Right atrium auricular region (tissue), 2 donors: ENCODE data around the gene BCCIP. TPM values are rescaled to one million over a fixed set of nuclear protein-coding genes. Genes with fewer than 3 reads are reported as not detected.

Experiments used
- DNase-seq: peaks from one replicate; pipeline ENCODE4 v3.0.0-alpha.2; 2019; ENCODE audit warnings: low spot score
- H3K27ac ChIP-seq, 2 donors: fragments of 200-600 bp; sonication (generic); 1 replicate in 1 of 2; 2 replicates in 1 of 2; pipeline ENCODE4 v1.5.1; 2016 to 2019
- H3K27me3 ChIP-seq, 2 donors: fragments of 200-600 bp; sonication (generic); one replicate each; pipeline versions ENCODE4 v1.5.1 to v1.6.0; 2017 to 2019
- H3K36me3 ChIP-seq: fragments of 200-600 bp; sonication (generic); one replicate; pipeline ENCODE4 v1.5.1; 2016
- H3K4me1 ChIP-seq, 2 donors: fragments of 200-600 bp; sonication (generic); one replicate each; pipeline versions ENCODE4 v1.5.1 to v1.6.0; 2017 to 2019
- H3K4me3 ChIP-seq, 2 donors: fragments of 200-600 bp; sonication (generic); 1 replicate in 1 of 2; 2 replicates in 1 of 2; pipeline ENCODE4 v1.5.1; 2017 to 2019; ENCODE audit warnings: mild to moderate bottlenecking in 1 of 2, moderate library complexity in 1 of 2
- H3K9me3 ChIP-seq, 2 donors: fragments of 200-600 bp; sonication (generic); one replicate each; pipeline ENCODE4 v1.5.1; 2019
- total RNA-seq, 2 donors: library from RNA; depleted of rRNA; stranded (reverse); fragments of >200 nt; gene quantifications; one replicate each; pipeline ENCODE4 v1.1.0, GENCODE V29; 2016
- TF ChIP-seq, protein P1 (sequence below), 2 donors: fragments of 200-600 bp; sonication (generic); IDR thresholded peaks; one replicate each; pipeline ENCODE4 v1.5.1; 2019; ENCODE audit warnings: antibody characterized with exemption in 2 of 2

BCCIP gene
- total RNA-seq, 2 donors from 2014 or later, result 34.1 to 37.3 TPM

GRCh38 chr10:125801574-125801973 is 21.8 kb upstream of the BCCIP start:
- Histone ChIP-seq H3K36me3 (peaks cover 44% of the 10 kb centered on the region), H3K4me1 (no peaks in the 10 kb centered on the region), H3K27ac (no peak overlapping the region), H3K9me3 (no peaks in the 10 kb centered on the region), H3K27me3 (no peaks in the 10 kb centered on the region), H3K4me3 (no peak overlapping the region)
- DNase-seq, result no peak
- TF ChIP-seq, protein P1, sequence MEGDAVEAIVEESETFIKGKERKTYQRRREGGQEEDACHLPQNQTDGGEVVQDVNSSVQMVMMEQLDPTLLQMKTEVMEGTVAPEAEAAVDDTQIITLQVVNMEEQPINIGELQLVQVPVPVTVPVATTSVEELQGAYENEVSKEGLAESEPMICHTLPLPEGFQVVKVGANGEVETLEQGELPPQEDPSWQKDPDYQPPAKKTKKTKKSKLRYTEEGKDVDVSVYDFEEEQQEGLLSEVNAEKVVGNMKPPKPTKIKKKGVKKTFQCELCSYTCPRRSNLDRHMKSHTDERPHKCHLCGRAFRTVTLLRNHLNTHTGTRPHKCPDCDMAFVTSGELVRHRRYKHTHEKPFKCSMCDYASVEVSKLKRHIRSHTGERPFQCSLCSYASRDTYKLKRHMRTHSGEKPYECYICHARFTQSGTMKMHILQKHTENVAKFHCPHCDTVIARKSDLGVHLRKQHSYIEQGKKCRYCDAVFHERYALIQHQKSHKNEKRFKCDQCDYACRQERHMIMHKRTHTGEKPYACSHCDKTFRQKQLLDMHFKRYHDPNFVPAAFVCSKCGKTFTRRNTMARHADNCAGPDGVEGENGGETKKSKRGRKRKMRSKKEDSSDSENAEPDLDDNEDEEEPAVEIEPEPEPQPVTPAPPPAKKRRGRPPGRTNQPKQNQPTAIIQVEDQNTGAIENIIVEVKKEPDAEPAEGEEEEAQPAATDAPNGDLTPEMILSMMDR (IDR thresholded peaks at IDR 0.05), result no peak

DNA sequence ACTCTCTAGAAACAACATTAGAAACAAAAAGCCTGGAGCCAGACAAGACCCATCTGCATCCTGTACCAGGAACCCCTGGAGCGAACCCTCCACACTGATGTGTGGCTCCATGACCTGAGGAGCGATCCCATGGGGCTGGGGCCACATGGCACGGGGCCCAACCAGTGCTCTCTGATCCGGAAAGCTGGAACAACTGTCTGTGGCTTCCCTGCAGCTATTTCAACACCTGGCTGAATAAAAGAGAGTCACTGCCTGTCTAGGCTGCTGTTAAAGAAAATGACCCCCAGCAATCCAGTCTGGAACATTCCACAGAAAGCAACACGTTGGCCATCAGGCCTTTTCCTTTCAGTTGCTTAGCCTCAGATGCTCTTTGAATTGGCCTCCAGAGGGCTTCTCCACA is 21.2 kb upstream of the BCCIP start:
- TF ChIP-seq, protein P1 (IDR thresholded peaks at IDR 0.05), result no peak
- DNase-seq, result no peak
- peaks cover 49% of the 10 kb centered on the region for H3K36me3 ChIP-seq
- no peak overlapping the region for H3K27ac ChIP-seq
- no peaks in the 10 kb centered on the region for H3K4me1 ChIP-seq
- H3K9me3 ChIP-seq, result no peaks in the 10 kb centered on the region
- no peaks in the 10 kb centered on the region for H3K27me3 ChIP-seq
- no peak overlapping the region for H3K4me3 ChIP-seq

DNA sequence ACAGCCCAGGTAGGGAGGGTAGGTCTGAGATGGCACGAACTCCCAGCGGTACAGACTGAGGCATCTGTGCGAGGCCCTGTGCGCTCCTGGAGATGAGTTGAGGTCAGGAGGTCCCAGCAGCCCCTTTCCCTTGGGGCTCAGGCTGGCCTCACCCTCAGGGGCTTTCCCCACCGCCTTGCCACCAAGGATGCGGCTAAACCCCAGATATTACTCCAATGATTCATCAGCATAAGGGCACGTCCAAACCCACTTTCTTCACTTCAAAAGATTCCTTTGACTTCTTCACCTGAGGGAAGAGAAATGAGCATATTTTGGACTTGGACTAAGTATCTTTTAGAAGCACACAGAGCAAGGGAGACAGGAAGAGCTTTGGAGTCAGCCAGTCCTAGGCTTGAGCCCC is 20.6 kb upstream of the BCCIP start:
- Histone ChIP-seq H3K36me3 (peaks cover 46% of the 10 kb centered on the region), H3K9me3 (no peaks in the 10 kb centered on the region)

GRCh38 chr10:125808047-125808446 is 15.3 kb upstream of the BCCIP start:
- TF ChIP-seq, protein P1 (IDR thresholded peaks at IDR 0.05), result no peak
- Histone ChIP-seq H3K36me3 (peaks cover 56% of the 10 kb centered on the region), H3K4me1 (no peaks in the 10 kb centered on the region), H3K27me3 (no peaks in the 10 kb centered on the region), H3K9me3 (no peaks in the 10 kb centered on the region), H3K4me3 (no peak overlapping the region), H3K27ac (no peak overlapping the region)
- DNase-seq, result no peak

More for the DNA sequence above, 20.6 kb upstream of the BCCIP start:
- no peak overlapping the region for H3K27ac ChIP-seq
- H3K4me1 ChIP-seq, result no peaks in the 10 kb centered on the region
- DNase-seq, result no peak
- H3K4me3 ChIP-seq, result no peak overlapping the region
- TF ChIP-seq, protein P1 (IDR thresholded peaks at IDR 0.05), result no peak
- H3K27me3 ChIP-seq, result no peaks in the 10 kb centered on the region

DNA sequence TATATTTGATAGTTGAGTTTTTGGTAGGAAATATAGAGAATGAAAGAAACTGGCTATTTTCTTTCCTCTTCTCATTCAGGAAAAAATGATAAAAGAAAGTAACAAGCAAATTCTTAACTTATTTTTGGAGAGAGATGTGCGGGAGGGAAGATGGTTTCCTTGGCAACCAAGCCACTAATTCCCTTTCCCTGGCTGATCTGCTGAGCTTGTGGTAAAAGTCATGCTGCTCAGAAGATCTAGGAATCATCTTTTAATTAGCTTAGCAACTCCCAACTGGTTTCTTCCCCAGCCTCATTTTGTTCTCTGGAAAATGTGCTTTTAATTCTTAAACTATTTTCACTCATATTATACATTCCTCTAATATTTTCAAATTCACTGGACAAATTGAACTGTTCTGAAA is 12.1 kb upstream of the BCCIP start:
- DNase-seq, result no peak
- TF ChIP-seq, protein P1 (IDR thresholded peaks at IDR 0.05), result no peak
- peaks cover 67% of the 10 kb centered on the region for H3K36me3 ChIP-seq
- no peak overlapping the region for H3K27ac ChIP-seq
- no peak overlapping the region for H3K4me3 ChIP-seq
- H3K9me3 ChIP-seq, result no peaks in the 10 kb centered on the region
- no peaks in the 10 kb centered on the region for H3K4me1 ChIP-seq
- no peaks in the 10 kb centered on the region for H3K27me3 ChIP-seq

DNA sequence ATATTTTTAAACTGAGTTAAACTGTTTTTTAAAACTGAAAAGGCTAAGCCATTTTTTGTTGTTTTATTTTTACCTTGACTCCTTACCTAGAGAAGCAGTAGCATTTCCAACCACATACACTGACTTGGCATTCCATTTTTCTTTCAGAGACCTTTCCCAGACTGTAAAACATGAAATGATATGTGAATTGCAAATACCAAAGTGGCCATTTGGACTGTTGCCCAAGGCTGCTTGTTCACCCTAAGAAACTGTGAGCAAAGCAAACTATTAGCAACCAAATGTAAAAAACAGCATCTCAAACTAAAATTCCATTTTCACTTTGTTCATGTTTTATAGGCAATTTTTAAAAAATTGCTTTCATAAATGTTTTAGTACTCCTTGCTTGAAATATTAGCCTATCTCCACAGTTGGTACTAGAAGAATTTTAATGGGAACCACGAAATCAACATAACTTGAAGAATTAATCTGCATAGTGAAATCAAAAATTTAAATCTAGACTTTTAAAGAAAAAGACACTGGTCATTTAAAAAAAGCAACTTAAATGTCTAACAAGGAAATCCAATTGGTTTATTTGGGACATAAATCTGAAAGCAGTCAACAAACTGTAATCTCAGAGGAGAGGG is 11.1 kb upstream of the BCCIP start:
- Histone ChIP-seq H3K36me3 (peaks cover 58% of the 10 kb centered on the region), H3K4me1 (no peaks in the 10 kb centered on the region), H3K4me3 (no peak overlapping the region), H3K27me3 (no peaks in the 10 kb centered on the region), H3K9me3 (no peaks in the 10 kb centered on the region), H3K27ac (no peak overlapping the region)
- no peak for DNase-seq
- TF ChIP-seq, protein P1 (IDR thresholded peaks at IDR 0.05), result no peak
